Spleen (tissue), 7 donors: ENCODE results near the gene RGS17.

Source experiments
- POLR2A ChIP-seq, 3 donors: fragments of 450-650 bp; IDR thresholded peaks; one replicate each; pipeline ENCODE4 v1.5.1; 2017; ENCODE audit warnings: antibody characterized with exemption in 3 of 3, mild to moderate bottlenecking in 1 of 3
- TF ChIP-seq, protein P1 (sequence below), 11 experiments: fragments of 200-600 bp in 7 of 11; fragments of 450-650 bp in 4 of 11; sonication (generic) in 4 of 11; IDR thresholded peaks in 8 of 11; conservative IDR thresholded peaks in 3 of 11; 1 replicate in 7 of 11; 2 replicates in 4 of 11; pipeline versions ENCODE4 v1.4.0 to v1.8.0; 2016 to 2021; ENCODE audit warnings: antibody characterized with exemption in 11 of 11, inconsistent platforms in 4 of 11, mild to moderate bottlenecking in 1 of 11
- donor health status: DM: no; HTN: no; CAD: no; lungs with moderate emphysema.
- donor health status: DM: no; HTN: no; CAD: no.
- donor health status: DM: no; HTN: no; CAD: no.

DNA sequence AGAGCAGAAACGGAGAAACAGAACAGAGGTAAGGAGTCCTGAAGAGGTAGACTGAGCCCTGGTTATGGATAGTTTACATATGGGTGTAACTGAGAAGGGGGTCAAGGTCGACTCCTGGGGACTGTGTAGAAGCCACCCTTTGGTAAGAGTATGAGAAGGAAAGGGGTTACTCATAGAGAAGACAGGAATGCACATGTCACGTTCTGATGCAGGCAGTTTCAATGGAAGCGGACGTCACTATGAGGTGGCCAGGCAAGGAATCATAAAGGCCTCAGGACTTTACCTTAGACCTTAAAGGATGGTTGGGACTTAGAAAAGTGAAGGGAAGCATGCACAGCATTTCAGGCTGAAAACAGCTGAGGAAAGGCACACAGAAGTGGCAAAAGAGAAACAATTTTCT lies 25.1 kb downstream of the RGS17 start:
- TF ChIP-seq POLR2A (IDR thresholded peaks at IDR 0.05) = no peak
- TF ChIP-seq, protein P1, sequence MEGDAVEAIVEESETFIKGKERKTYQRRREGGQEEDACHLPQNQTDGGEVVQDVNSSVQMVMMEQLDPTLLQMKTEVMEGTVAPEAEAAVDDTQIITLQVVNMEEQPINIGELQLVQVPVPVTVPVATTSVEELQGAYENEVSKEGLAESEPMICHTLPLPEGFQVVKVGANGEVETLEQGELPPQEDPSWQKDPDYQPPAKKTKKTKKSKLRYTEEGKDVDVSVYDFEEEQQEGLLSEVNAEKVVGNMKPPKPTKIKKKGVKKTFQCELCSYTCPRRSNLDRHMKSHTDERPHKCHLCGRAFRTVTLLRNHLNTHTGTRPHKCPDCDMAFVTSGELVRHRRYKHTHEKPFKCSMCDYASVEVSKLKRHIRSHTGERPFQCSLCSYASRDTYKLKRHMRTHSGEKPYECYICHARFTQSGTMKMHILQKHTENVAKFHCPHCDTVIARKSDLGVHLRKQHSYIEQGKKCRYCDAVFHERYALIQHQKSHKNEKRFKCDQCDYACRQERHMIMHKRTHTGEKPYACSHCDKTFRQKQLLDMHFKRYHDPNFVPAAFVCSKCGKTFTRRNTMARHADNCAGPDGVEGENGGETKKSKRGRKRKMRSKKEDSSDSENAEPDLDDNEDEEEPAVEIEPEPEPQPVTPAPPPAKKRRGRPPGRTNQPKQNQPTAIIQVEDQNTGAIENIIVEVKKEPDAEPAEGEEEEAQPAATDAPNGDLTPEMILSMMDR (IDR thresholded peaks at IDR 0.05 in 8 of 11, conservative IDR thresholded peaks at IDR 0.05 in 3 of 11) = no peak
